Ureter (tissue), 1 donor: ENCODE measurements around the gene LRRC15. TPM values are rescaled to one million over a fixed set of nuclear protein-coding genes. Genes with fewer than 3 reads are reported as not detected.
A peak's percentile ranks its signal among the peaks of the same experiment; 100 is the strongest.

Experiments used
- DNase-seq: peaks from one replicate; pipeline ENCODE4 v3.0.0-alpha.2; 2020; ENCODE audit warnings: low spot score
- total RNA-seq: library from RNA; stranded (reverse); gene quantifications from one replicate; pipeline ENCODE4 v1.2.4, GENCODE V29; 2023
- donor health status: DM: yes; HTN: yes; CAD: no.

Gene LRRC15
- total RNA-seq, 1 donor from 2014 or later, result 0.29 TPM

DNA sequence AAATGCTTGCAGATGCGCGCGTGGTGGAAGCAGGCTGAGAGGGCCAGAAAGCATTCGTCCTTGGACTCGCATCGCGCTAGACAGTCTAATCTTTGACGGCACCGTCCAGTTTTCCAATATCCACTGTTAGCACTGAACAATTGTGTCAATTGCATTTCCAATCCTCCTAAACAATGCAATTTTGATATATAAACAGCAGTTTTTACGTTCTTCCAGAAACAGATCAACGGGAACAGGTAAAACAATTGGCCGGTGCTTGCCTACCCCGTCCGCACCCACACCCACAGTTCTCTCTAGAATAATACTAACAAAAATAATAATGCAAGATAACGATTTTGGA lies 35.6 kb downstream of the LRRC15 start:
- no peak for DNase-seq

DNA sequence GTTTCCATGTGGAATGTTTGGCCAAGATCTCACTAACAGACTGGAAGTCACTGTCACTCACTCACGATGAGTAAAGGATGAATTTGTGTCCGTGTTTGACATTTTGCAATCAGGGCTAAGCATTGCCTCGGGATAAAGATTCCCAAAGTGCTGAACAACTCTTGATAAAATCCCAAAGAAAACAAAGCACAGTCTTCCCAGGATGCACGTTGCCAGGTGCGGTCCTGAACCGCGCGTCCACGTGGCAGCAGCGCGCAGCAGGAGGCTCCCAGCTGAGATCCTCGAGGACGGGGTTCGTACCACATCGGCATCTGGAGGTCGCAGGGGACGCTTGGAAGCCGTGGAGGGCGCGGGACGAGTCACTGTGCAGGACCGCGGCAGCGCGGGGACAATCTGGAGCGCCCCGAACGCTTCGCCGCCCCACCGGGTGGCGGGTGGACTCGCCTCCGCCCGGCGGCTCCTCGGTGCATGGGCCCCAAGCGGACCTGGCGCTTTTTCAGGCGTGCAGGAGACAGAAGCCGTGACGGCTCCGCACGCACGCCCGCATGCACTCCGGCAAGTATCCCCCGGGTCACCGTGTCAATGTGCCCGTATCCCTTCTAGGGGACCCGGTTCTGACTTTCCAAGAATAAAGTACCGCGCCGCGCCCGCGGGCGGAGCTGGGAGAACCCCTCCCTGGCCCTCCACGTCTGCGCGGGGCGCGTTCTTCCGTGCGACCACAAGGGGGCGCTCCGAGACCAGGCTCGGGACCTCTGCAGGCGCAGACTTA lies 36.1 kb downstream of the LRRC15 start:
- DNase-seq, result peak; percentile 90

- no peak for DNase-seq
Measured at GRCh38 chr3:194332858-194333211, 36.7 kb downstream of the LRRC15 start.

DNA sequence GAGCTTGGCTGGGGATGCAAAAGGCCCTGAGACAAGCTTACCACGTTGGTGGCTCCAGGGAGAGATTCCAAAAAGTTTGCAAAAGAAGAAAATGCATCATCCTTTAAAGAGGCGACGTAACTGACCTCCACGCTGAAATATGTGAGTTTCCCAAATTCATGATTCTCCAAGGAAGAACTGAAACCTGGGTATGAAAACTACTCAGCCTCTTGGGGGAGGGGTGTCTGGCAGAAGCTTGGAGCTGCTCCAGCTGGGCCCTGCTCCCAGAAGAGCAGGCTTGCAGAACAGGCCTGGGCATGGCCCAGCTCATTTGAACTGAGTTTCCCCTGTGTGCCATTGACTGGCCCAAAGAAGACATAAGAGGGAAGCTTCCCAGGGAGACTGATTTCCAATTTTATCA lies 39.0 kb downstream of the LRRC15 start:
- peak; percentile 78 for DNase-seq

DNA sequence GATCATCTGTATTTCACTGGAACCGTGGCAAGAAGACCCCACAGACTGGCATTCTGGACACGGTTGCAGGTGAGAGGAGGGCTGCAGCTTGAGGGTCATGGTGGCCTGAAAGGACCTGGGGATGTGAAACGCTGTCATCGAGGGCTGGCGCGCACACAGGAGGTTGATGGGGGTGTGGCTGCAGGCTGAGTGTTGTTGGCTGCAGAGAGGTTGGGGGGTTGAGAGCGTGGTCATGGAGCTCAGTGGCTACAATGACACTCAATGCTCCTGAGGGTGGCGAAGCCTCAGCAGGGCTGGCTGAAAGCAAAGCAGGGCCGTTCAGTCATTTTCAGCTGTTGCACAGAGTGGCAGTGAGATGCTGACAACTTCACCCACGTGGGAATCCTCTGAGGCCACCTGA lies 39.4 kb downstream of the LRRC15 start:
- DNase-seq, result no peak

- DNase-seq, result no peak
Measured at GRCh38 chr3:194329583-194329965, 40.0 kb downstream of the LRRC15 start.

DNA sequence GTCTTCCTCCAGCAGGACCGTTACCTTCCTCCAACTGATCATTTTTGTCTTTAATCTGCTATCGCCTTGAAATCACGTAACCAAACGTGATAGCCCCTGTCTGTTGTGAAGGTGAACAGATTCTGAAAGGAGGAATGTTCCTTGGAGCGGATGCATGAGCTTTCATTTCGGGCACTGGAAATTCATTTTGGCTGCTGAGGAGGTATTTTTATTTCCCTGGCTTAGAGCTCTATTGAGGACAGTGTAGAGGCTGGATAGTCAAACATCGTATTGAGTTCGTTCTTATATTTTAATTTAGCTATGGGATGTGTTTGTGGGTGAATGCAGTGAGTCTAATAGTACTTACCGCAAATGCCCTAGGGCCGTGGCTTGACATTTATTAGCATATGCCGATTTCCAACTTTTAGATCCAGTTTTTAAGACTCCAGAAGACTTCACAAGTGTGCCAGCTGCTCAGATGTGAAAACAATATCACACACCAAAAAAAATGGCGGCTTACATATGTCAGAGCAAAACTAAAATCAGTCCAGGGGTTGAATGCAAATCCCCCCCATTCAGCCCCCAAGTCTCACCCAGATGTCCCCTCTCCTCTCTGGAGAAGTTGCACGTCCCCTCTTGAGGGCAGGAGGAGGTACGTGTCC lies 40.5 kb downstream of the LRRC15 start:
- DNase-seq, result no peak

DNA sequence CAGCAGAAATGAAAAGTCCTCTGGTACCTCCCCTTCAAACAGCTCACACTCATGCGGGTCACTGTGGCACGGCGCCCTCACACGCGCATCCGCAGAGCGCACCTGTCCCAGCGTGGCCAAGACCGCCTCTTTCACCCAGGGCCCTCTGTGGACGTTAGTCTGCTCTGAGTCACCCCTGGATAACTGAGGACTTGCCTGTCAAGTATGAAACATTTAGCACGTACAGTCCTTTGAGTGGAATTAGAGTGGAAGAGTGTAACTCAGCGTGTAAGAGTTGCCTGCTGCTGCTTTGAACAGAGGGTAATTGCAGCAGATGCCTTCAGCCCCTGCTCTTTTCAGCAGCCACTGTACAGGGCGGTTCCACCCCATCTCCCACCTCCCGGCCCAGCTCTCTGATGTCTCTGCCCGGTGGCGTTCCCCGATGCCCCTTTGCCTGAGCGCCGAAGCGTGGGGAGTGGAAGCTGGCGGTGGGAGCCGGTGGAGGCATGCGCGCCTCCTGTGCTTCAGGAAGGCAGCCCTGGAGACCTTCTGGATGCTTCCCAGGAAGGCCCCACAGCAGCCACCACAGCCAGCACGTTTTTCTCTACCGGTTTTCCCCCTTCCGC lies 41.4 kb downstream of the LRRC15 start:
- DNase-seq, result no peak

DNA sequence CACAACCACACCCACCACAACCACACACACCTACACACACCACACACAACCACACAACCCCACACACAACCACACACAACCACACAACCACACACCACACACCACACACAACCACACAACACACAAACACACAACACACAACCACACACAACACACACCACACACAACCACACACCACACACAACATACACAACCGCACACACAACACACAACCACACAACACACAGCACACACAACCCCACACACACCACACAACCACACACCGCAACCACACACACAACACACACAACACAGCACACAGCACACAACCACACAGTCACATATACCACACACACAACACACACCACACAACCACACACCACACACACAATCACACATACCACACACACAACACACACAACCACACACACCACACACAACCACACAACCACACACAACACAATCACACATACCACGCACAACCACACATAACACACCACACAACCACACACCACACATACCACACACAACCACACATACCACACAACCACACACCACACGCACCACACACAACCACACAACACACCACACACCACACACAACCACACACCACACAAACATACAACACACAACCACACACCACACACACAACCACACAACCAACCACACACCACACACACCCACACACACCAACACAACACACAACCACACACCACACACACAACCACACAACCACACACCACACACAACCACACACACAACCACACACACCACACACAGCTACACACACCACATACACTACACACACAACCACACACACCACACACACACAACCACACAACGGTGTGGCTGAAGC lies 42.1 kb downstream of the LRRC15 start:
- no peak for DNase-seq

GRCh38 chr3:194326968-194327217 lies 42.6 kb downstream of the LRRC15 start:
- DNase-seq, result no peak

DNA sequence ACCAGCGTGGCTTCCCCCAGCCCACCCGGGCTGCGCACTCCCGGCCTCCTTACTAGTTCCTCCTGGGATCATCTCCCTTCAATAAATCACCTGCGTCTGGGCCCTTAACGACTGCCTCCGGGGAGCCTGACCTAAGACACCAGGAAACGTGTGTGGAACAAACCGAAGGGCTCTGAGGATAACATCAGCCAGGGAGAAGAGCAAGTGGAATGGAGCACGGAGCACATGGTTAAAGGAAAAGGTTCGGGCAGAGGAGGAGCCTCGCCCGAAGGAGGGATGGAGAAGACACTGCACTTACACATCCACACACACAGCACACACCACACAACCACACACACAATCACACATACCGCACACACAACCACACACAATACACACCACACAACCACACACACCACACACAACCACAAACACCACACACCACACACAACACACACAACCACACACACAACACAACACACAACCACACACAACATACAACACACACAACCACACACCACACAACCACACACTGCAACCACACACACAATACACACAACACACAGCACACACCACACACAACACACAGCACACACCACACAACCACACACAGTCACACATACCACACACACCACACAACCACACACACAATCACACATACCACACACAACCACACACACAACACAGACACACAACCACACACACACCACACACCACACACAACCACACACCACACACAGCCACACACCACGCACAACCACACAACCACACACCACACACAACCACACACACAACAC lies 43.2 kb downstream of the LRRC15 start:
- no peak for DNase-seq

- DNase-seq, result no peak
Measured at GRCh38 chr3:194325424-194326153, 44.0 kb downstream of the LRRC15 start.

DNA sequence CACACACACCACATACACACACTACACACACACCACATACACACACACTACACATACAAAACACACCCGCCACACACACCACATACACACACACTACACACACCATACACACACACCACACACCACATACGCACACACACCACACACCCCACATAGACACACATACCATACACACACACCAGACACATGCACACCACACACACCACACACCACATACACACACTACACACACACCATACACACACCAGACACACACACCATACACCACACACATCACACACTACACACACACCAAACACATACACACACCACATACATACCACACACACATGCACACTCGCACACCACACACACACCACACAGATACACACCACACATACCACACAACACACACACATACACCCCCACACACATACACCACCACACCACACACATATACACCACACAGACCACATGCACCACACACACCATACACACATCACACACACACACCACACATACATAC lies 44.7 kb downstream of the LRRC15 start:
- no peak for DNase-seq

DNA sequence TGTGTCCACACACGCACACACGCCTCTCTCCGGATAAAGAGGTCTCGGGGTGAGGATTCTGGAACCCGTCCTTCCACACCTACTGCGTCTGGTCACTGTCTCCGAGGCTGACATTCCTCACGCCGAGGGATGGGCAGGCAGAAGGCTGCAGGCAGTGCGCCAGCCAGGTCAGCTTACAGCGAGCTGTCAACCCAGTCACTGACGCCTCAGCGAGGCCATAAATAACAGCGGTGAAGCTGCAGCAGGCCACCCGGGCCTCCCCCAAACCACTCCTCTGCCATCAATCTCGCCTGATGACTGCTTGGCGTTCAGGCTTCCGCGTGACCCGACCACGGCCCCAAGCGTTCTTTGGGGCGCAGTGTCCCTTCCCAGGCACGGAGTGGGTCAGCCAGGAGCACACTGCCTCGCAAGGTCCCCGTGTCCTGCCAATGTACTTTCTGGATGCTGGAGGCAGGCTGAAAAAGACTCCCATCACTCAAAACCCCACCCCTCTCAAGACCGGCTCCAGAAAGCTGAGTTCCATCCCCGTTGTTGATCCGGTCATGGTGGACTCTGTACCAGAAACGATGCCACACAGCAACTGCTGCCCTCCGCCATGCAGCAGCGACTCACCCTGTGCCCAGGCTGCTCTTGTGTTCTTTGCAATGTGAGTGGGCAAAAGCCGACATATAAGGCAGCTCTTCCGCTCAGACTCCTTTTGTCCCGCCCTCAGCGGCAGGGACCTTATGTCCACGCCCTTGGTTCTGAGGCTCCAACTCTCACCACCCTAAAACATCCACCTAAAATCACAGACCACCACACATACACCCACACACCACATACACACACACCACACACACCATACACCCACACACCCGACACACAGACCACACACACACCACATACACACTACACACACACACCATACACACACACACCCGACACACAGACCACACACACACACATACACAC lies 45.5 kb downstream of the LRRC15 start:
- DNase-seq, result peak; percentile 60

DNA sequence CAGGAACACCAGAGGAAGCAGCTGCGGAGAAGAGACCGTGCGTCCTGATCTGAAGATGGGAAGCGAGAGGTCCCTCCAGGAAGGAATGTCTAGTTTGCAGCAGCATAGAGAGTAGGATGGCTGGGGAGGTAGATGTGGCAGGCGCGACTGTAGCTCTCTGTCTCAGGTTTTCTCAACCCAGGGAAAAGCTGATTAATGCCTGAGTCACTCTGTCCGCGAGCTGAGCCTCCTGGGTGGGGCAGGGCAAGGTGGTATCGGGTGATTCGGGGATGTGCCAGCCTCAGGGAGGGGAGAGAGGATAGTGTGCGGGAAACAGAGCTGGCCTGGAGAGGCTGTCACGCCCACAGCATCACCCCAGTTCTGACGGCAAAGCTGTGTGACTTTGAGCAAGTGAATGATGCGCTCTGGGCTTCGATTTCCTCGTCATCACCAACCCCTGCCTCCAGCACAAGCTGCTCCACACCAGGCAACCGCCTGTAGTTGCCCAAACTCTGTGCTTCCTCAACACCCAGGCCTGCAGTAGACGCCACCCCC lies 46.8 kb downstream of the LRRC15 start:
- peak; percentile 71 for DNase-seq

DNA sequence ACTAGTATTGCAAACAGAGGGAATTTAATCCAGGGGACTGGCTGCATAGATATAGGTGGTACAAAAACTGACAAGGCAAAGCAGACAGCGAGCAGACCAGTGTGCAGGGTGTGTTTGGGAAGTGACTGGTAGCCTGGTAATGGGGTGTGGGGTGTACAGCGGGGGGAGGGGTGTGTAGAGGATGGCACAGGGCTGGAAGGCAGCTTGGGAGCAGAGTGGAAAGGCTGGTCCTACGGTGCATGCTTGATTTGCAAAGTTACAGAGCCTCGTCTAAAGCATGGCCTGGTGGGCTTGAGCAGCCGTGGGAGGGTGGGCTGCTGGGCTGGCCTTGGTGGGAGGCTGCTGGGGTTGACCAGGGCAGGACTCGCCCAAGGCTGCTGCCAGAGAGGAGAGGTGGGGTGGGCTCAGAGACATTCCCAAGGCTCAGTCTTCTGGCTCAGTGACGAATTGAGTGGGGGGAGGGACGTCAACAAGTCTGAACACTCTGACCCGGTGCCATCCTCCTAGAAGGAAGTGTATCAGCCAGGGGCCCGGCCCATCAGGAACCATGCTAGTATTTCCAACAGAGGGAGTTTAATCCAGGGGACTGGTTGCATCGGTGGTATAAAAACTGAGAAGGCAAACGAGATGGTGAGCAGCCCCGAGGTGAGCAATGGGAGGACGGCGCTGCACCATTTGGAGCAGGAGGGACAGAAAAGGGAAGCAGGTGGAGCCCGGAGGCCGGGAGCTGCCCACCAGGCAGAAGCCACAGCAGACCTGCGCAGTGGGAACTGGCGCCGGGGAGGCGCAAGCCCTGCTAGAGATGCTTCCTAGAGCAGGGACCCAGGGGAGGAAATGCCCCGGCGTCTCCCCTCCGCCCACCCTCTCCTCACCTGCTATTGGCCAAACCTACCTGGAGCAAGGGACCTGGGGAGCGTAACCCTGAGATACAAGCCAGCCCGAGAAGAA lies 47.6 kb downstream of the LRRC15 start:
- DNase-seq, result no peak

GRCh38 chr3:194320744-194321243 lies 48.7 kb downstream of the LRRC15 start:
- no peak for DNase-seq

DNA sequence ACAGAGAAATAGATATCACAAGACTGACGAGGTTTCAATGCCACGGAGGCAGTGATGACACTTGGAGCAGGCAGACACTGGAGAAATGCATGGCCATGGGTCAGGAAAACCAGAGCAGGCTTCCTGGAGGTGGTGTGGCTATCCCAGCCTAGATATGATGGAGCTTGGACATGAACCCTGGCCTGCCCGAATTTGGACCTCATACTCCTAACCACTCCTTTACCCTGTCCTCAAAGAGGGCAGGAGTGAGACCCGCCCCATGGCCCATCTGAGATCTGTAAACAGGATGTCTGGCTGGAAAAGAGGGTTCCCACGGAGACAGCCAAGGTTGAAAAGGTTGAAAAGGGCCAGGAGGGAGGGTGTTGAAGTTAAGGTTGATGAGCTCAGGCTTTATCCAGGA lies 49.4 kb downstream of the LRRC15 start:
- no peak for DNase-seq
